ENCODE results near the gene SP1.
"Not testable (repeated sequence)": the region's sequence is repeated elsewhere in the genome, so short reads cannot be mapped to it uniquely, and the experiment has no call there.

SP1 gene

DNA sequence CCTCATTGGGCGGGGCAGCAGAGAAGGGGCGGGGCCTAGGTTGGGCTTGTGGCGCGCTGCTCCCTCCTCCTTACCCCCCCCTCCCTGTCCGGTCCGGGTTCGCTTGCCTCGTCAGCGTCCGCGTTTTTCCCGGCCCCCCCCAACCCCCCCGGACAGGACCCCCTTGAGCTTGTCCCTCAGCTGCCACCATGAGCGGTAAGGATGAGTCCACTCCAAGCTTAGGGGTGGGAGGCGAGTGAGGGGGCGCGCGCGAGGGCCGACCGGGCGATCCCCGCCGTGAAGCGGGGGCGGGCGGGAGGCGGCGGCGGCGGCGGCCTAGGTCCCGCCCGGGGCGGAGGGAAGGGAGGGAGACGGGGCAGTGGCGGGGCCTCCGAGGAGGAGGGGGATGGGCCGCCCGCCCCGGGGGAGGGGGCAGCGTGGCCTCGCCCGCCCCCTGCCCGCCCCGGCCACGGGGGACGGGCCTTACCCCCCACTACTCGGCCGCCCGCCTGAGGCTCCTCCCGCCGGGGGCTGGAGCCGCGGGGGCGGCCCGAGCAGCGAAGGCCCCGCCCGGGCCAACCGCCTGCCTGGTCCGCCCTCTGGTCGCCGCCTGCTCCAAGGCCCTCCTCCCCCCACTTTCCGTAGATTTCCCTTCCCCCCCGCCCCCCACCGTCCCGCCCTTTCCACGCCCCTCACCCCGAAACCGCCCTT lies at the start of gene SP1:
Gene SP1, plus strand, starts transcription at position 73 of the 690 bp plus-strand sequence. Its CDS starts 116 bp downstream, at position 189.
- DNase-seq (ENCODE audit: low read depth in 3 of 3, low spot score in 1 of 3): peak; percentile 68 to 98 (median 71)

DNA sequence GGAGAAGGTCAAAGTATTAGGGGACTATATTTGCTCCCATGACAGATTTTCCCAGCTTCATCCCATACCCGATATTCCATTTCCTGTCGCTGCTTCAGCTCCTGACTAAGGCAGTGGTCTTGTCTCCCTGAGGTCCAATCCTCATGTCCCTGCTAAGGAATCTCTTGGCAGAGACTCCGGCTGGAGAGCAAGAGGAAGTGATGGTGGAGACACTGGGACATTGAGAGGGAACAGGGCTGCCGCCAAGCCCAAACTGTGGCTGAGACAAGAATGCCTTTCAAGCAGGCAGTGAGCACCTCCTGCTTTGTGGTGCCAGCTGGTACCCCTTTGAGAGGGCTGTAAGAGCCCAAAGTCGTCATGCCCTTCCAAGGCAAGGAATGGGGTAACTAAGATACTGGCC lies 49.3 kb upstream of the SP1 start:
- no peak for DNase-seq (ENCODE audit: low read depth in 3 of 3, low spot score in 1 of 3)

DNA sequence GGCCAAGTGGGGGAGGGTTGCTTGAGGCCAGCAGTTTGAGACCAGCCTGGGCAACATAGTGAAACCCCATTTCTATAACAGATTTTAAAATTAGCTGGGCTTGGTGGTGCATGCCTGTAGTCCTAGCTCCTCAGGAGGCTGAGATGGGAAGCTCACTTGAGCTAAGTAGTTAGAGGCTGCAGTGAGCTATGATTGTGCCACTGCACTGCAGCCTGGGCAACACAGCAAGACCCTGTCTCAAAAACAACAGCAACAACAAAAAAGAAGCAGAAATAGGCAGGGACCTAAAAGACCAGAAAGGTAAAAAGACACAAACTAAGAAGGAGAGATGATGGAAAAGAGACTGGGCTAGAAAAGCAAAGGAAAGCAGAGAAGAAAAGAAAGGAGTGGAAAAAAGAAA lies 47.6 kb upstream of the SP1 start:
- not testable (repeated sequence) for DNase-seq (ENCODE audit: low read depth in 3 of 3, low spot score in 1 of 3)

DNA sequence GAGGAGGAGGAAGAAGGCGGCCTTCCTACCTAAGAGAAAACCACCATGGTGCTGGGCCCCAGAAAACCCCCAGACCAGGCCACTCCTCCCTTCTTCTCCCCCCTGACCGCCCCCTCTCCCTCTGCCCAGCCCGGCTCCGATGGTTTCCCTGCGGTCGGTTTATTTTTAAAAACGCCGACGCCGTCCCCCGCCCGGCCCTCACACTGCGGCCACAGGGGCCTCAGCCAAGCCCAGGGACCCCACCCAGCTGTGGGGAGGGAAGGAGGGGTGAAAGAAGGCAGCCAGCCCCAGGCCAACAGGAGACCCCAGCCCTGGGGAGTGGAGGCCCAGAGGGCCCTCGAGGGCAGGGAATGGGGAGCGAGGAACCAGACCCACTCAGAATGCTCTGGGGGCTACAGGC lies 47.2 kb upstream of the SP1 start:
- DNase-seq (ENCODE audit: low read depth in 3 of 3, low spot score in 1 of 3): no peak

DNA sequence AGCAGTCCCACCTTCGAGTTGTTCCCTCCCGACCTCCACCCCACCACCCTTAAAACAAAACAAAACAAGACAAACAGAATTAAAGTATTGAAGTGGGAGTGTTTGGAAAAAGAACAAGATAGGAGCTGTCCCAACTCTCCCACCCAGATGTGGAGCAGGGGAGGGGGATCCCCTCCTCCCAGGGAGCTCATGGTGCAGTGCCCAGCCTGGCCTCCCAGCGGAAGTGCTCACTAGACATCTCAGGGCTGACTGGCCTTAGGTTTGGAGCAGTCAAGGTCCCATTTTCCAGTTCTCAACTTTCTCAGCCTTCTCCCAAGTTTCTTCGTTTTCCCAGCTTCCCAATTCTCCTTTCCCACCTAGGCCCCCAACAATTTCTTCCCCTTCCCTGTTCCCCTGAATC lies 46.7 kb upstream of the SP1 start:
- DNase-seq (ENCODE audit: low read depth in 3 of 3, low spot score in 1 of 3): no peak

DNA sequence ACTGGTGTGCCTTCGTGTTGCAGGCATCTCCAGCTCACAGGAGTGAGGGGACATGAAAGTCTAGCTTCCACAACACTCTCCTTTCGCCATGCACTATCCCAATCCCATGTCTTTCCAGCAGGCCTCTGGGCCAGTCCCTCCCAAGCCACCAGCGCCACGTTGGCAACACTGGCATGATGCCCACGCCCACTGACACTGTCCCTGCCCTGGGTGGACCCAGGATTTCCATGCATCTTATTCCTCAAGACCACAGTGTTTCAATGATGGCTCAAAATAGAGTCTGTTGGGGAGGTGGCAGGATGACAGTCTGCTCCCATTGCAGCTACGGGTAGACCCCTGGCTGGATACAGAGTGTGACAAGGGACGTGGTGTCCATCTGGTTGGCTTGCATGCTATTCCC lies 46.1 kb upstream of the SP1 start:
- DNase-seq (ENCODE audit: low read depth in 3 of 3, low spot score in 1 of 3): no peak

DNA sequence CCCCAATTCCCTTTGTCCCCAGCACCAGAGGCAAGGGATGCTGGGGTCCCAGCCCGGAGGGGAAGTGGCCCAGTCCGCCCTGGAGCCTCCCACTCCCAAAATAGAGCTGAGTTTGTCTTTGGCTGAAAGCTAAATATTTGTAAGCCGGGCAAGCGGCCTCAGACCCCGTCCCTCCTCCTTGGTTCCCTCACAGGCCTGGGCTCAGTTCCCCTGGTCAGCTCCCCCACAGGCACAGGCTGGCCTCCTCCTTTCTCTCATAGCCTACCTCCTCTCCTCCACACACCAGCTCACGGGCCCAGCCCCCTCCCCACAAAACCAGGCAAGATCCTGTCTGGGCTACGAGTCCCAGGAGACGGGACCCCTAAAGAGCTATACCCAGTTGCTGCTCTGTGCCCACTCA lies 45.2 kb upstream of the SP1 start:
- DNase-seq (ENCODE audit: low read depth in 3 of 3, low spot score in 1 of 3): no peak

DNA sequence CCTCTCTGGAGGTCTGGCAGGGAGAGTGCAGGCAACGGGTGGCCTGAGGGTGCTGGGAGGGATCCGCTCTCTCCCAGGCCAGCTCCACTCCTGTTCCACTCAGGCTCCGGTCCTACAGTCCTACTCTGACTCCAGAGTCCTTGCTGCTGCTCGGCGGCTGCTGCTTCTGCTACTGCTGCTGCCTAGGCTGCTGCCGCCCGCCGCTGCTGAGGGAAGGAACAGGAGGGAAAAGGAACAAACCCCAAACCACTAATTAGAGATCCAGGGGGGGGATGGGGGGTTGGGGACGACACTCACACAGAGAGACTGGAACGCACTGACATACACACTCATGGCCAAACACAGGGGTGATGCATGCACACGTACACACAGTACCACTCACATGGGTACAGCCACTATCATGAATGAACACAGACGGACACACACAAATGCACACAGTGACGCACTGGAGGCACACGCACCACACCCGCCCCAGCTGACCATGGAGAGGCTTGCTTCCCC lies 43.7 kb upstream of the SP1 start, which contains the start of gene SP7:
Gene SP7, minus strand, starts transcription at position 174 of the 501 bp plus-strand sequence. CDS start 708 bp downstream, outside the sequence.
- DNase-seq (ENCODE audit: low read depth in 3 of 3, low spot score in 1 of 3): no peak

DNA sequence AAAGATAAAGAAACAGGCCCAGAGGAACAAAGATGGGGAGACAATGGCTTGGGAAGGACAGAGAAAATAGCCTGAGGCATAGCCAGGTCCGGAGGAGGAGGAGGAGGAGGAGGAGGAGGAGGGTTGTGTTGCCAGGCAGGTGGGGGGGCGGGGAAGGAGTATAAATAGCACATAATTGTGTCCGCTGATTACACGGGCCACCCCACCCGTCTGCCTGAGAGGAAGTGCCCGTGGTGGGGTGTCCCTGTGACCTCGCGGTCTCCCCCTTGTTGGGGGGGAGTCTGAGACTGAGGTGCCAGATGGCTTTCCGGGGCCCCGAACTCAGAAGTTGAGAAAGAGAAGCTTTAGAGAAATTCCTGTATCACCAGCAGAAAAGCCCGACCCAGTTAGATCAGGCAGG lies 42.0 kb upstream of the SP1 start:
- no peak for DNase-seq (ENCODE audit: low read depth in 3 of 3, low spot score in 1 of 3)

DNA sequence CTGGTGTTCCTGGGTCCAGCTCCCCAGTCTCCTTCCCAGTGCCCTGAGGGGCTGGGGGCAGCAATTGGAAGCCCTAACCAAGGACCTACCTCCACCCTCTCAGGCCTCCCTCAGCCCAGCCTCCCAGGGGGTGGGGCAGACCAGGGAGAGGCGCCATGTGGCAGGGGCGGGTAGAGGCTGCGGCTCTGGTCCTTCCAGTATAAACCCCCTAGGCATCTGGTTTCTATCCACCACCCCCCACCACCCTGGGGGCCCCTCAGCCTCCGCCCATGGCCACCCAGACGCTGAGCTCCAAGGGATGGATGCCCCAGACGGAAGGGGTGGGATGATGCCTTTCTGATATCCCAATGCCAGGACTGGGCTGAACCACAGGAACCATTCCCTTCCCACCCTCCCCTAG lies 41.1 kb upstream of the SP1 start:
- DNase-seq (ENCODE audit: low read depth in 3 of 3, low spot score in 1 of 3): no peak

DNA sequence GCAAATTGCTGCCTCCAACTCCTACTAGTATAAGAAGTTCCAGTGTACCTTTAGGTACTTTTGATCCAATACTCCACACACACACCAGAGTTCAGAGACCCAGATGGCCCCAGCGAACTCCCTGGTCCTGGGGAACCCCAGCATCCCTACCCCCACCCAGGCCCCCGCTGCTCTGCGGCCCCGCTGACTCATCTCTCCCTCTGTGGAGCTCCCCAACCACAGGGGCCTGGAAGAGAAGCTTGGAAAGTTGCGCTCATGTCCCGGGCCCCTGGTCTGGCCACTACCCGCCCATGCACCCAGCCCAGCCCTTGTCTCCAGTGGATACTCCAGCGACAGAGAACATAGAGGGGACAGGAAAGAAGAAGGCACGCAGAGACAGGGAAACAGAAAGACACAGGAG lies 39.6 kb upstream of the SP1 start:
- no peak for DNase-seq (ENCODE audit: low read depth in 3 of 3, low spot score in 1 of 3)

DNA sequence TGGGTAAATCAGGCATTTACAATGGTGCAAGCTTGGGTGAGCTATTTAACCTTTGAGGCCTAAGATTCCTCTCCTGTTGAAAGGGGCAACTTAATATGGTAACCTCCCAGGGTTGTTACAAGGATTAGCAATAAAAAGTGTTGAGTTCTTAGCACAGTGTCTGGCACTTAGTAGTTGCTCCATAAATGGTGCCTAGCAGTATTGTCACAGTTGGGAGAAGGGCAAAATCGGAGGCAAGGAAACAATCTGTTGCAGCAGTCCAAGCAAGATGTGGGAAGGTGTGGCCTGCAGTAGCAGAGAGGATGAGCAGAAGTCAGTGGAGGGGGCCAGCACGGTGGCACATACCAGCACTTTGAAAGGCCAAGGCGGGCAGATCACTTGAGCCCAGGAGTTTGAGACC lies 36.5 kb upstream of the SP1 start:
- no peak for DNase-seq (ENCODE audit: low read depth in 3 of 3, low spot score in 1 of 3)

DNA sequence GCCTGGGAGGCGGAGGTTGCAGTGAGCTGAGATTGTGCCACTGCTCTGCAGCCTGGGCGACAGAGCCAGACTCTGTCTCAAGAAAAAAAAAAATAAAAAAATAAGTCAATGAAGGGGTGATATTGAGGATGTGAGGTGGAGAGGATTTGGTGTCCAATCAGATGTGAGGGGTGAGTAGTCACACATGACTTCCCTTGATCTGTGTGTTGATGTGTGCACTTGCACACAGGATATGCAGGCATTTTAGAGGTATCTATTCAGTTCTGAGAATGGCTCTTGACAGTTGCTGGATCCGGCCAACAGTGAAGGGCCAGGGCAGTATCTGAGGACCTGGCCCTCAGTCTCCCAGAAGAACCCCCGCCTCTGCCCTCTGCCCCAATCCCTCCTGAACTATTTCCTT lies 36.0 kb upstream of the SP1 start:
- DNase-seq (ENCODE audit: low read depth in 3 of 3, low spot score in 1 of 3): no peak

DNA sequence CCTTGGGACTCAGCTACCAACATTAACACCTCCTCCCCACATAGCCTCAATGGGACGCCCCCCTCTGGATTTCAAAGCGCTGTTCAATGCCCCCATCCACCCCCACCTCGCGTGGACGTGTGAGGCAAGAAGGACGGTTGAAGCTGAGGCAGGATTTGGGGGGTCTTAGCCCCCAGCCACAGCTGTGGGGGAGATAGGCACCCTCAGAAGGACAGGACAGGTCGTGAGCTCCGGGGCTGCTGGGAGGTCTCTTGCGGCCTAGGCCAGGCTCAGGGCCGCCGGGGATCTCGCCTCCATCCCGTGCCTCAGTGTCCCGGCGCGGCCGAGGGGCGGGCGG lies 35.5 kb upstream of the SP1 start:
- DNase-seq (ENCODE audit: low read depth in 3 of 3, low spot score in 1 of 3): no peak

DNA sequence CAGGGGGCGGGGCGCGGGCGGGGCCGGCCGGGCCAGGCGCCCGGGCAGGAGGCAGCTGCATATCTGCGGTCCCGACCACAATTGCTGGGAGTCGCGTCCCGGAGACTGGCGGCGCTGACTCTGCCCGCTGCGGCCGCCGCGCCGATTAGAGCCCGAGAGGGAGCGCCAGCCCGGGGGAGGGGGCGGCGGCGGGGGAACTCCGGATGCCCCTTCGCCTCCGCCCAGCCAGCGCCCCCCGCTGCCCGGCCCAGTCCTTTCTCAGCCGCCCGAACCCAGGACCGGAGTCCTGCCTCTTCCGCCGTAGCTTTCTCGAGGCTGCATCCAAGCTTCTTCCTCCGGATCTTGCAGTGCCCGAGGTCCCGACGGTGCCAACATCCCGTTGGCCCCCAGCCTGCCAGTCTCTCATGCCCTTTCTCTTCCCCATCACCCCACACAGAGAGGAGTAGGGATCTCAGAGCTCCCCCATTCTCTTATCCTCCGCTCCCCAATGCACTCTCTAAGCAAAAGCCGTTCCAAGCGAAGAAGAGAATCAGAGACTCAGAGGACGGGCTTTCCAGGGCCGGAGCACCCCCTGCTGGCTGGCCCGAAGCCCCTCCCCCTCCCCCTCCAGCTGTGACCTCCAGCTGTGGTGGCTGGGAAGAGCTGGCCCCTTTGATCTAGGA lies 35.0 kb upstream of the SP1 start:
- peak; percentile 41 to 68 (median 42) for DNase-seq (ENCODE audit: low read depth in 3 of 3, low spot score in 1 of 3)

DNA sequence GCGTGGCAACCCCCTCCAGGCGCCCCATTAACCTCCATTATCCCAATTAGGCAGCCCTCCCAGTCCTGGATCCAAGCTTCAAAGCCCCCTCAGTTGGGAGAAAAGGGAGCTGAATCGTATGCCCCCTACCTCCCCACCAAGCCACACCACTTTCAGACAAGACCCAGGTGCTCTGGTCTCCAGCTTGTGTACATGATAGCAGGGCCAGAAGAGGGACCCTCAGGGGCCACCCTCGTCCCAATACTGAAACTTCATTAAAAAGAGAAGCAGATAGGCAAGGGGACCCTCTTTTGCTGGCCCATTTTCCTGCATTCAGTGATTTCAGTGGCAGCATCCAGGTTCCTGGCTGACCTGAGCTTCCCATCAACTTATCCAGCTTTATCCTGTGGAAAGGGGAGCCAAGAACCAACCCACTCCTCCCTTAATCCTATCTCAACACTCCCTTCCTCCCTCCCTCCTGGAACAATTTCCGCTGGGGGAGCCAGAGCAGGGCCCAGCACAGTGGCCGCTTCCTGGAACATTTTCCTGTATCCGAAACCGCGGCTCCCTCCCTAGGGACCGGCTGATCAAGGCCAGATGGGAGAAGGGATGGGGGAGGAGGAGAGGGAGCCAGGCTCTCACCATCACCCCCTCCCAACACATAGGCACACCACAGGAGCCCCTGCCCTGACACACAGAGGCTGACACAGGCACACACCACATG lies 34.3 kb upstream of the SP1 start:
- no peak for DNase-seq (ENCODE audit: low read depth in 3 of 3, low spot score in 1 of 3)

DNA sequence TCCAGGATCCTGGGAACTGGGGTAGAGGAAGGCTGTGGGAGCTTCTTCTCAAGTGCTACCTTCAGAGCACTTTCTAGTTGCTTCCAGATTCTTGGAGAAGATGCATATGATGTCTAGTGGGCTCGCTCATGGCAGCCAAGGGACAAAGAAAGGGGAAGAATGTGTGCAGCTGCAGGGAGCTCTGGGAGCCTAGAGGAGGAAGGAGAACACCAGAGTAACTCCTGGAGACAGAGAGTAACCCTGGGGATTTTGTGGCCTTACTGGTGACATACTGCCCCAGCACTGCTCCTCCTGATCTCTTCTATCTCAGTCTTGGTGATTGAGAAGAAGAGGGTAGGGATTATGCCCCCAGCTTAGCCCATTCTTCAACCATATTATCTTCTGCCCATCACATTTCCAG lies 33.5 kb upstream of the SP1 start:
- DNase-seq (ENCODE audit: low read depth in 3 of 3, low spot score in 1 of 3): no peak

DNA sequence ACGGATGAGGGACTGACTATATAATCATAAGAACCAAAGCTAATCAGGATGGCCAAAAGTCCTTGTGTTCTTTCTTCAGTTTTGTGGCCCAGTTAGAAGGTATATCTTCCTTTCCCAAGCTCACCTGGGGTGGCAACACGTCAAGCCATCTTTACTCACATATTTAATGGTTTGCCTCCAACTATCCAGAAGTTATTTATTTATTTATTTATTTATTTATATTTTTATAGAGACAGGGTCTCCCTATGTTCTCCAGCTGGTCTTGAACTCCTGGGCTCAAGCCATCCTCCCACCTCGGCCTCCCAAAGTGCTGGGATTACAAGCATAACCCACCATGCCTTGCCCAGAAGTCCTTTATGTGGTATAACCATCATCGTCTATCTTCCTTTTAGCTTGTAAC lies 32.1 kb upstream of the SP1 start:
- no peak for DNase-seq (ENCODE audit: low read depth in 3 of 3, low spot score in 1 of 3)

DNA sequence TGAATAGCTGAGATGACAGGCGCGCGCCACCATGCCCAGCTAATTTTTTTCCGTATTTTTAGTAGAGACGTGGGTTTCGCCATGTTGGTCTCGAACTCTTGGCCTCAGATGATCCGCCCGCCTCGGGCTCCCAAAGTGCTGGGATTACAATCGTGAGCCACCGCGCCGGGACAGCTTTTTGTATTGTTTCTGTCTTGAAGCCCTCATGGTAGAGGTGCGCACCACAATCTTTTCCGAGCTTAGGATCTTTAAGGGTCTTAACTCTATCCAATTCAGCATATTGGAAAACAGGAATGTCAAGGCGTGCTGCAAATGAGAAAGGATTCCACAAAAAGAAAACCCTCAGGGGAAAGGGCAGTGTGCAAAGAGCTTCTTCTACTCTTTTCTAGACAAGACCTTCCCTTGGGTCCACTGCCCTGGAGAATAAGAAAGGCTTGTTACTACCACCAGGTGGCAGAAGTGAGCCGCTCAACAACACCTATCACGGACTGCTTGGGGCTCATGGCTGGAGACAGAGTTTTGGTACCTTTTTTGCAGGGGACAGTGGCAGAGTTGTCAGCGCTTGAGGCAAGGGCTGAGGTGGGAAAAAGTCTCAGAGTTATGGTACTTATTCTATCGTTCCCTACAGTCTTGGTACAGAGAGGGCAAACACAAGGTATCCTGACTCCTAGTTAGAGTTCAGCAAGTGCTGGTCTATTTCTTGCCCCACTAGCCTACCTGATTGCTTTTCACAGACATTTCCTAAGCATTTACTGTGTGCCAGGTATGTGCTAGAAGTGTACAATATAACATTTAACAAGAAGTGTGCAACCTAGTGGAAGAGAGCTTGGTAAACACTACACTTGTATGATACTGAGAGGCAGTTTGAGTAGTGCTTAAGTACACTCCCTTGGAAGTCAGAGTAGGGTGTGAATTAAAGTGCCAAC lies 27.4 kb upstream of the SP1 start:
- DNase-seq (ENCODE audit: low read depth in 3 of 3, low spot score in 1 of 3): peak; percentile 59 to 75 (median 69)

DNA sequence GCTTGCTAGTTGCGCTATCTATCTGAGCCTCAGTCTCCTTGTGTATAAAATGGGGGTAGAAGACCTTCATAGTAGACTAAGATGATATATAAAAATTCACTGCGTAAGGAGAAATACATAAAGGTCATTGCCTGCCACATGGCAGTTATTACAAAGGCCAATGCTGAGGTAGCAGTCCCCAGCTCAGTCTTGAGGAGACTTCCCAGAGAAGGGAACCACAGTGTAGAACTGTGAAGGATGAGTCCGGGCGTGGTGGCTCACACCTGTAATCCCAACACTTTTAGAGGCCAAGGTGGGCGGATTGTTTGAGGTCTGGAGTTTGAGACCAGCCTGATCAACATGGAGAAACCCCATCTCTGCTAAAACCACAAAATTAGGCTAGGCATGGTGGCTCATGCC lies 26.7 kb upstream of the SP1 start:
- DNase-seq (ENCODE audit: low read depth in 3 of 3, low spot score in 1 of 3): no peak

DNA sequence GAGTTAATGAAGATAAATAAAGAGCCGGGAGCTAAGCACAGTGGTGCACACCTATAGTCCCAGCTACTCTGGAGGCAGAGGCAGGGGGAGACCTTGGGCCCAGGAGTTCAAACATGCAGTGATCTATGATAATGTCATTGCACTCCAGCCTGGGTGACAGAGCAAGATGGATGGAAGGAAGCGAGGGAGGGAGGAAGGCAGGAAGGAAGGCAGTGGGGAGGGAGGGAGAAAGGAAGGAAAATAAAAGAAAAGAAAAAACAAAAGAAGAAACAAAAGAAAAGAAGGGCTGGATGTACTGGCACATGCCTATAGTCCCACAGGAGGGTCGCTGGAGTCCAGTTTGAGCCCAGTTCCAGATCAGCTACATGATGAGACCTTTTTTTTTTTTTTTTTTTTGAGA lies 24.9 kb upstream of the SP1 start:
- no peak for DNase-seq (ENCODE audit: low read depth in 3 of 3, low spot score in 1 of 3)

All from stimulated activated CD4-positive, alpha-beta T cell treated with anti-CD3 and anti-CD28 coated beads, TNF-alpha, amount 100 ng/mL, for 1 hour (primary cell).